B cell (primary cell): Measurements from ENCODE around the gene ABHD16A. TPM values are rescaled to one million over a fixed set of nuclear protein-coding genes. Genes with fewer than 3 reads are reported as not detected.

ENCODE experiments used
- ATAC-seq: fragments of 200-7000 bp; cut with Tn5 transposase; one replicate; pipeline ENCODE4 v1.10.0; 2021; ENCODE audit warnings: low read depth, mild to moderate bottlenecking, moderate number of reproducible peaks, moderate library complexity
- CTCF ChIA-PET: fragments of 350-600 bp; sonication (Branson Sonifier 250); formaldehyde crosslinking; loops from one replicate; lab custom pipeline; 2021; ENCODE audit warnings: antibody characterized with exemption, inconsistent platforms; lab: Charles Lee
- POLR2A ChIA-PET: fragments of 350-600 bp; sonication (Branson Sonifier 250); formaldehyde crosslinking; loops from one replicate; lab custom pipeline; 2021; ENCODE audit warnings: antibody characterized with exemption; lab: Charles Lee
- DNase-seq: peaks from one replicate; pipeline ENCODE4 v3.0.0; 2013
- H2AFZ ChIP-seq: 2 replicates; pipeline ENCODE4 v1.6.1; 2012; ENCODE audit warnings: mild to moderate bottlenecking, low read depth, low read length; ENCODE audit not compliant: insufficient read depth, poor library complexity, severe bottlenecking
- H3K27ac ChIP-seq, 2 donors: 1 replicate in 1 of 2; 2 replicates in 1 of 2; pipeline ENCODE4 v1.5.1; 2012 to 2013; ENCODE audit warnings: low read length in 2 of 2, mild to moderate bottlenecking in 2 of 2, moderate library complexity in 1 of 2
- H3K27me3 ChIP-seq, 4 experiments: fragments of 200-600 bp in 1 of 4; sonication (generic) in 1 of 4; replicated peaks in 1 of 4; 1 replicate in 2 of 4; 2 replicates in 2 of 4; pipeline versions ENCODE4 v1.6.1 to v1.7.0; 2013 to 2016; ENCODE audit warnings: low read length in 3 of 4, mild to moderate bottlenecking in 2 of 4, mixed read lengths in 1 of 4, moderate library complexity in 1 of 4; ENCODE audit not compliant: insufficient read depth in 4 of 4, control insufficient read depth in 3 of 4; ENCODE audit errors: control extremely low read depth in 1 of 4
- H3K36me3 ChIP-seq, 2 experiments: replicated peaks in 1 of 2; 1 replicate in 1 of 2; 2 replicates in 1 of 2; pipeline versions ENCODE4 v1.6.1 to v1.7.1; 2013; ENCODE audit warnings: low read length in 1 of 2; ENCODE audit not compliant: insufficient read depth in 2 of 2, control insufficient read depth in 1 of 2; ENCODE audit errors: control extremely low read depth in 1 of 2, extremely low read depth in 1 of 2
- H3K4me1 ChIP-seq, 2 donors: fragments of 200-600 bp in 1 of 2; sonication (generic) in 1 of 2; 1 replicate in 1 of 2; 2 replicates in 1 of 2; pipeline versions ENCODE4 v1.5.1 to v1.6.1; 2013 to 2017; ENCODE audit warnings: low read length in 2 of 2; ENCODE audit not compliant: control insufficient read depth in 2 of 2, insufficient read depth in 2 of 2
- H3K4me2 ChIP-seq: replicated peaks from 2 replicates; pipeline ENCODE3; 2012; ENCODE audit warnings: mild to moderate bottlenecking, low read depth, low read length; ENCODE audit not compliant: poor library complexity, severe bottlenecking
- H3K4me3 ChIP-seq, 5 experiments: fragments of 200-600 bp in 1 of 5; sonication (generic) in 1 of 5; 1 replicate in 3 of 5; 2 replicates in 2 of 5; pipeline versions ENCODE4 v1.5.1 to v1.7.0; 2011 to 2016; ENCODE audit warnings: low read length in 4 of 5, mild to moderate bottlenecking in 4 of 5, low read depth in 2 of 5, control low read depth in 1 of 5, moderate library complexity in 1 of 5; ENCODE audit not compliant: insufficient read depth in 1 of 5; ENCODE audit errors: control extremely low read depth in 1 of 5, extremely low read depth in 1 of 5
- H3K79me2 ChIP-seq: fragments of 200-600 bp; sonication (generic); one replicate; pipeline ENCODE4 v1.6.0; 2016; ENCODE audit warnings: low read length; ENCODE audit not compliant: control insufficient read depth, insufficient read depth
- H3K9ac ChIP-seq: fragments of 200-600 bp; sonication (generic); 2 replicates; pipeline ENCODE4 v1.6.1; 2017; ENCODE audit warnings: mild to moderate bottlenecking, low read length, moderate library complexity
- H3K9me3 ChIP-seq, 3 donors: one replicate each; pipeline versions ENCODE4 v1.6.1 to v1.7.1; 2013; ENCODE audit warnings: low read length in 2 of 3; ENCODE audit not compliant: control insufficient read depth in 2 of 3, insufficient read depth in 1 of 3; ENCODE audit errors: control extremely low read depth in 1 of 3
- H4K20me1 ChIP-seq: 2 replicates; pipeline ENCODE4 v1.6.0; 2012; ENCODE audit warnings: mild to moderate bottlenecking, low read length; ENCODE audit not compliant: insufficient read depth, control insufficient read depth, poor library complexity, severe bottlenecking
- H3K27ac Mint-ChIP-seq: one replicate; pipeline ENCODE4 v1.8.0; 2021; ENCODE audit warnings: mixed read lengths
- H3K27me3 Mint-ChIP-seq: one replicate; pipeline ENCODE4 v1.8.0; 2021; ENCODE audit warnings: mixed read lengths
- H3K4me1 Mint-ChIP-seq: one replicate; pipeline ENCODE4 v1.8.0; 2021; ENCODE audit warnings: mixed read lengths
- H3K4me3 Mint-ChIP-seq: one replicate; pipeline ENCODE4 v1.8.0; 2021; ENCODE audit warnings: mixed read lengths
- H3K9me3 Mint-ChIP-seq: one replicate; pipeline ENCODE4 v1.8.0; 2022; ENCODE audit warnings: mixed read lengths; ENCODE audit not compliant: insufficient read depth
- EZH2 ChIP-seq: IDR thresholded peaks from 2 replicates; pipeline ENCODE4 v1.6.1; 2012; ENCODE audit warnings: borderline replicate concordance, low read depth, mild to moderate bottlenecking, moderate library complexity, low read length; ENCODE audit not compliant: insufficient read depth, poor library complexity, severe bottlenecking
- WGBS: methylation state at CpG from one replicate; pipeline ENCODE4 v1.1.5; 2013; ENCODE audit warnings: missing lambda C conversion rate; ENCODE audit not compliant: insufficient coverage; 5-methylcytosine and 5-hydroxymethylcytosine counted together
- intact Hi-C: fragments of 100-400 bp; cut with micrococcal nuclease; formaldehyde crosslinking; loops from one replicate; pipeline ENCODE4 v1.10.0; 2022
- polyA plus RNA-seq: library from polyadenylated mRNA; depleted of rRNA; stranded (reverse); fragments of >200 nt; gene quantifications from 2 replicates; pipeline ENCODE4 v1.2.3, GENCODE V29; 2012
- total RNA-seq, 2 donors: library from RNA; stranded (reverse); fragments of 120-200 nt in 1 of 2; gene quantifications; 1 replicate in 1 of 2; 2 replicates in 1 of 2; pipeline versions ENCODE4 v1.2.3 to v1.2.4, GENCODE V29; 2013 to 2022
- TF ChIP-seq, protein P1 (sequence below): fragments of 200-600 bp; IDR thresholded peaks from one replicate; pipeline ENCODE4 v1.8.0; 2022; ENCODE audit warnings: antibody characterized with exemption, mild to moderate bottlenecking

ABHD16A gene
- total and polyA plus RNA-seq, 2 donors (not counting 1 experiment from before 2014, with no cell fraction given), result 78.3 to 97.5 TPM

DNA sequence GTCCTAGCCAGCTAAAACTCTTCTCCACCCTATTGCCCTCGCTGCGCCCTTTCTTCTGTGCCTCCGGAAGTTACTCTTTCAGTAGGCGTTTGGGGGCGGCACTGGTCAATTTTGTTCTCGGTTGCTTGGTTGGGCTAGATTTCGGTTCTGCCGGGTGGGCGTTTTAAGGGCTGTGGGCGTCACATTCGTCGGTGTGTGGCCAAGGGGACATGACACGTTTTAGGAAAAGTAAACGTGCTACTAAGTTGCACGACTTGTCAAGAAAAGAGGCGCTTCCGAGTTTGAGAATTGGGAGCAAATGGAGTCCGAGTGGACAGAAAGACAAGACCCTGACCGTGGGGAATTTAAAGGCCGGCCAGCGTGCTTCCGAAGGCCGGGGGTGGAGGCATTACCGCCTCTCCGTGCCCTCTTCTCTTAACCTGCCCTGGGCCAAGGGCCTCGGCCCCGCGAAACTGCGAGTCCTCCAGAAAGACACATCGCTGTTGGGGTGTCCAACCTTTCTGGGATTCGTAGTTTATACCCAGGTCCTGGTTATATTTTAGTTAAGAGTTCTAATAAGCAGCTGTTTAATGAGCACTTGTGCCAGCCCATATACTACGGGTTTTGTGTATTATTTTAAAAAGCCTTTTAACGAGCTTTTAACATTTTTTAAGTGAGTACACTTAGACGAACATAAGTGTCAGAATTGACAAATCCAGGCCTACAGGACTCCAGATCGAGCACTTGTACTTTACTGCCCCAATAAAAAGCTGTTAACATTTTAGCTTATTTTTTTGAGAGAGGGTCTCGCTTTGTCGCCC is 50.0 kb downstream of the ABHD16A start:
- peak overlapping the region; percentile 98 for H3K4me3 Mint-ChIP-seq

More for the DNA sequence above, 50.0 kb downstream of the ABHD16A start:
- Mint-ChIP-seq H3K9me3 (no peaks in the 10 kb centered on the region), H3K4me1 (peaks cover 48% of the 10 kb centered on the region), H3K27me3 (no peaks in the 10 kb centered on the region), H3K27ac (peak overlapping the region; percentile 100)
- Histone ChIP-seq H4K20me1 (peaks cover 20% of the 10 kb centered on the region), H3K9me3 (no peaks in the 10 kb centered on the region), H3K79me2 (peaks cover 88% of the 10 kb centered on the region), H3K27ac (peak overlapping the region; percentile 97 to 98), H3K9ac (peak overlapping the region; percentile 98), H3K4me2 (peak overlapping the region; percentile 87), H2AFZ (peak overlapping the region; percentile 76), H3K4me1 (peaks cover 22 to 29% of the 10 kb centered on the region in 2 donors), H3K27me3 (no peaks in the 10 kb centered on the region), H3K36me3 (peaks cover 2 to 32% of the 10 kb centered on the region in 2 experiments), H3K4me3 (peak overlapping the region; percentile 66 to 96 (median 86))
- DNase-seq (no peak), ATAC-seq (peak; percentile 69)
- intact Hi-C loops, result loop anchor here (1.0 to 10.0 kb wide), 9 partner anchors 7 to 1438 kb away; partner anchors contain the start of genes C6orf47, EHMT2, NEU1 and PRRC2A
- no peak for TF ChIP-seq EZH2
- TF ChIP-seq, protein P1, sequence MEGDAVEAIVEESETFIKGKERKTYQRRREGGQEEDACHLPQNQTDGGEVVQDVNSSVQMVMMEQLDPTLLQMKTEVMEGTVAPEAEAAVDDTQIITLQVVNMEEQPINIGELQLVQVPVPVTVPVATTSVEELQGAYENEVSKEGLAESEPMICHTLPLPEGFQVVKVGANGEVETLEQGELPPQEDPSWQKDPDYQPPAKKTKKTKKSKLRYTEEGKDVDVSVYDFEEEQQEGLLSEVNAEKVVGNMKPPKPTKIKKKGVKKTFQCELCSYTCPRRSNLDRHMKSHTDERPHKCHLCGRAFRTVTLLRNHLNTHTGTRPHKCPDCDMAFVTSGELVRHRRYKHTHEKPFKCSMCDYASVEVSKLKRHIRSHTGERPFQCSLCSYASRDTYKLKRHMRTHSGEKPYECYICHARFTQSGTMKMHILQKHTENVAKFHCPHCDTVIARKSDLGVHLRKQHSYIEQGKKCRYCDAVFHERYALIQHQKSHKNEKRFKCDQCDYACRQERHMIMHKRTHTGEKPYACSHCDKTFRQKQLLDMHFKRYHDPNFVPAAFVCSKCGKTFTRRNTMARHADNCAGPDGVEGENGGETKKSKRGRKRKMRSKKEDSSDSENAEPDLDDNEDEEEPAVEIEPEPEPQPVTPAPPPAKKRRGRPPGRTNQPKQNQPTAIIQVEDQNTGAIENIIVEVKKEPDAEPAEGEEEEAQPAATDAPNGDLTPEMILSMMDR, result no peak
- ChIA-PET POLR2A (interaction anchor here (0.5 to 3.0 kb wide), 26 partner anchors 10 to 1930 kb away, joined by 3 to 57 read pairs (median 4); partner anchors contain the start of genes ABHD16A, C6orf47, CLIC1 and CSNK2B), CTCF (interaction anchor here (0.7 to 2.2 kb wide), 12 partner anchors 10 to 180 kb away, joined by 3 to 9 read pairs (median 5); partner anchors contain the start of genes CSNK2B, GPANK1, LSM2 and VARS1)
- WGBS, result under 1% methylated on average over 21 of the region's 37 CpGs
